Activated CD4-positive, alpha-beta memory T cell treated with anti-CD3 and anti-CD28 coated beads for 36 hours (primary cell): ENCODE data around the gene FAM13A. TPM values are rescaled to one million over a fixed set of nuclear protein-coding genes. Genes with fewer than 3 reads are reported as not detected.

Source experiments
- CTCF ChIA-PET: fragments of 350-600 bp; sonication (Branson Sonifier 250); formaldehyde crosslinking; loops from one replicate; lab custom pipeline; 2021; ENCODE audit warnings: antibody characterized with exemption, inconsistent platforms; lab: Charles Lee
- POLR2A ChIA-PET: fragments of 350-600 bp; sonication (Branson Sonifier 250); formaldehyde crosslinking; loops from one replicate; lab custom pipeline; 2021; ENCODE audit warnings: antibody characterized with exemption; lab: Charles Lee
- DNase-seq: peaks from one replicate; pipeline ENCODE4 v3.0.0-alpha.2; 2020
- H3K27ac Mint-ChIP-seq: one replicate; pipeline ENCODE4 v1.8.0; 2021; ENCODE audit warnings: mixed read lengths
- H3K27me3 Mint-ChIP-seq: one replicate; pipeline ENCODE4 v1.8.0; 2021; ENCODE audit warnings: mixed read lengths
- H3K36me3 Mint-ChIP-seq: one replicate; pipeline ENCODE4 v1.8.0; 2021; ENCODE audit warnings: mixed read lengths
- H3K4me1 Mint-ChIP-seq: one replicate; pipeline ENCODE4 v1.8.0; 2021; ENCODE audit warnings: low read depth, mixed read lengths
- H3K4me3 Mint-ChIP-seq: one replicate; pipeline ENCODE4 v1.8.0; 2021; ENCODE audit warnings: mild to moderate bottlenecking, mixed read lengths
- H3K9me3 Mint-ChIP-seq: one replicate; pipeline ENCODE4 v1.8.0; 2021; ENCODE audit warnings: mixed read lengths
- intact Hi-C: fragments of 100-400 bp; cut with micrococcal nuclease; formaldehyde crosslinking; loops from one replicate; pipeline ENCODE4 v1.15.1; 2023
- total RNA-seq, 2 experiments: library from RNA; stranded (reverse); gene quantifications; one replicate each; pipeline ENCODE4 v1.2.3, GENCODE V29; 2021

FAM13A gene
- total RNA-seq, 2 experiments from 2014 or later: 2.3 to 2.6 TPM

- Mint-ChIP-seq H3K4me3 (no peak overlapping the region), H3K9me3 (peaks cover 9% of the 10 kb centered on the region), H3K27ac (no peak overlapping the region), H3K4me1 (peaks cover 2% of the 10 kb centered on the region), H3K27me3 (peaks cover 2% of the 10 kb centered on the region), H3K36me3 (no peaks in the 10 kb centered on the region)
- ChIA-PET POLR2A (no interaction called here), CTCF (no interaction called here)
- intact Hi-C loops: loop anchor here (10.0 kb wide), 1 partner anchor 146 kb away; the partner anchor contains the start of gene TIGD2
- no peak for DNase-seq
These were observed 87.7 kb downstream of the FAM13A start for GRCh38 chr4:88969271-88969670.

DNA sequence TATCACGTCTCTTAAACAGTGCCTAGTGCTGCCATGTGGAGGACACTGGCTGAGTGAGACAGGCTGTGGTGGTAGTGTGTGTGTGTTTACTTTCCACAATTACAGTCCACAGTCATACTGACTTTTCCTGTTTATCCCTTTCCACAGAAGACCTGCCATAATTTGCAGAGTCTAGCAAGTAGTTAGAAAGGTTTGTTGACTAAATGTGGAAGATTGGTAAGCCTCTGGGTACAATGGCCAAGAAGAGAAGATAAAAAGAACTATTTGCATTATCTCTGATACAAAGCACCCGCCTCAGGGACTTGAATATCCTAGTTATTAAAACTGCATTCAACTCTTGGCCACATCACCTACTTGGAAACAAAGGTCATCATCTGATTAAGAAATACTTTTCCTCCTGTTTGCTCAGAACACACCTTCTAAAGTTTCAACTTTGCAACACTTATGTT, 89.1 kb downstream of the FAM13A start:
- no peak overlapping the region for H3K27ac Mint-ChIP-seq
- no peaks in the 10 kb centered on the region for H3K36me3 Mint-ChIP-seq
- DNase-seq: no peak
- H3K27me3 Mint-ChIP-seq: peaks cover 2% of the 10 kb centered on the region
- no peak overlapping the region for H3K4me3 Mint-ChIP-seq
- peaks cover 4% of the 10 kb centered on the region for H3K4me1 Mint-ChIP-seq
- ChIA-PET POLR2A (no interaction called here), CTCF (interaction anchor here (0.9 kb wide), 1 partner anchor 56 kb away, joined by 3 read pairs; no protein-coding TSS in a partner anchor)
- intact Hi-C loops: loop anchor here (10.0 kb wide), 1 partner anchor 147 kb away; the partner anchor contains the start of gene TIGD2
- H3K9me3 Mint-ChIP-seq: peaks cover 2% of the 10 kb centered on the region

DNA sequence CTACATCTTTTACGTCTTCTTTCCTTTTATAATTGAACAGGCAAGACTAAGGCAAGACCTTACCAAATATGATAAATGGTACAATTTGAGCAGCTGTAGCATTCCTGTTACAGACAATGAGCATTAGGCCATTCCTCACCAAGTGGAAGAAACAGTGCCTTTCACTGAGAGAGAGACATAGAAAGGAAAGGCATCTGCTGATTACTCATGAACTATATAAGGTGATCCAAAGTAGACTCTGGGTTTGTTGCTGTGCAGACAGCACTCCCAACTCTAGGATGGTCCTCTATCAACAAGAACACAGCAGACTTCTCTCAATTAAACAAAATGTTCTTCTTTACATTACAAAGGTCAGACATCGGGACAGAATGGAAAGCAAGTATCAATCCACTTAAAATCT, 91.9 kb downstream of the FAM13A start:
- Mint-ChIP-seq H3K4me1 (peaks cover 9% of the 10 kb centered on the region), H3K27me3 (peaks cover 2% of the 10 kb centered on the region), H3K27ac (no peak overlapping the region), H3K4me3 (no peak overlapping the region), H3K36me3 (no peaks in the 10 kb centered on the region), H3K9me3 (no peaks in the 10 kb centered on the region)
- DNase-seq: no peak
- ChIA-PET POLR2A (no interaction called here), CTCF (interaction anchor here (0.7 kb wide), 1 partner anchor 244 kb away, joined by 3 read pairs; no protein-coding TSS in a partner anchor)
- intact Hi-C loops: loop anchor here (10.0 kb wide), 1 partner anchor 150 kb away; the partner anchor contains the start of gene TIGD2

GRCh38 chr4:88964450-88964849, 92.5 kb downstream of the FAM13A start:
- Mint-ChIP-seq H3K9me3 (no peaks in the 10 kb centered on the region), H3K27ac (no peak overlapping the region), H3K4me3 (no peak overlapping the region), H3K36me3 (no peaks in the 10 kb centered on the region), H3K27me3 (peaks cover 2% of the 10 kb centered on the region), H3K4me1 (peaks cover 9% of the 10 kb centered on the region)
- intact Hi-C loops: loop anchor here (5.0 to 10.0 kb wide), 2 partner anchors 142 to 150 kb away; partner anchors contain the start of gene TIGD2
- CTCF ChIA-PET: interaction anchor here (0.7 kb wide), 1 partner anchor 243 kb away, joined by 3 read pairs; no protein-coding TSS in a partner anchor
- DNase-seq: peak; percentile 15
- POLR2A ChIA-PET: no interaction called here

- POLR2A ChIA-PET: no interaction called here
- intact Hi-C loops: loop anchor here (5.0 to 10.0 kb wide), 2 partner anchors 142 to 151 kb away; partner anchors contain the start of gene TIGD2
- Mint-ChIP-seq H3K27ac (no peak overlapping the region), H3K36me3 (no peaks in the 10 kb centered on the region), H3K4me3 (no peak overlapping the region), H3K4me1 (peaks cover 9% of the 10 kb centered on the region), H3K27me3 (no peaks in the 10 kb centered on the region), H3K9me3 (no peaks in the 10 kb centered on the region)
- DNase-seq: no peak
- CTCF ChIA-PET: no interaction called here
These were observed 93.2 kb downstream of the FAM13A start for GRCh38 chr4:88963817-88964216.

DNA sequence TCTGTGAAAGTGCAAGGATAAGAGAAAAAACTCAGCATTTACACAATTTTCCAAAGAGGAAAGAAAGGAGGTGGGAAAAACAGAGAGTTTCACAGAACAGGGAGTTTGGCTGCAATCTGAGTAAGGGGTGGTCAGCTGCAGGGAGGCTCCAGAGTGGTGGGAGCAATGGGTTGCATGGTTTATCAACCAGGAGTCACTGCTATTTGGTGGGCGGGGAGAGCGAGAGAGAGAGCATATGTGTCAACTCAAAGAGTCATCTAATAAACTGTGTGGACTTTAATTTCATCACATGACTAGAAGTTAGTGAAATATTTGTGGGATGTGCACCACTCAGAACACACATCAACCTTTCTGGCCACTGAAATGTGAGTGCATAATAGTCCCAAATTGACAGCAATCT, 94.6 kb downstream of the FAM13A start:
- intact Hi-C loops: loop anchor here (5.0 to 10.0 kb wide), 2 partner anchors 140 to 152 kb away; partner anchors contain the start of gene TIGD2
- Mint-ChIP-seq H3K9me3 (no peaks in the 10 kb centered on the region), H3K4me1 (peaks cover 9% of the 10 kb centered on the region), H3K4me3 (no peak overlapping the region), H3K27me3 (no peaks in the 10 kb centered on the region), H3K36me3 (no peaks in the 10 kb centered on the region), H3K27ac (no peak overlapping the region)
- no peak for DNase-seq
- POLR2A ChIA-PET: no interaction called here
- CTCF ChIA-PET: interaction anchor here (0.7 kb wide), 1 partner anchor 147 kb away, joined by 3 read pairs; no protein-coding TSS in a partner anchor

- intact Hi-C loops: loop anchor here (5.0 to 10.0 kb wide), 2 partner anchors 138 to 154 kb away; partner anchors contain the start of gene TIGD2
- ChIA-PET POLR2A (no interaction called here), CTCF (no interaction called here)
- peaks cover 9% of the 10 kb centered on the region for H3K4me1 Mint-ChIP-seq
- no peak overlapping the region for H3K27ac Mint-ChIP-seq
- no peak for DNase-seq
- no peaks in the 10 kb centered on the region for H3K27me3 Mint-ChIP-seq
- H3K36me3 Mint-ChIP-seq: no peaks in the 10 kb centered on the region
- no peak overlapping the region for H3K4me3 Mint-ChIP-seq
- no peaks in the 10 kb centered on the region for H3K9me3 Mint-ChIP-seq
These were observed 96.4 kb downstream of the FAM13A start for GRCh38 chr4:88960576-88960975.

DNA sequence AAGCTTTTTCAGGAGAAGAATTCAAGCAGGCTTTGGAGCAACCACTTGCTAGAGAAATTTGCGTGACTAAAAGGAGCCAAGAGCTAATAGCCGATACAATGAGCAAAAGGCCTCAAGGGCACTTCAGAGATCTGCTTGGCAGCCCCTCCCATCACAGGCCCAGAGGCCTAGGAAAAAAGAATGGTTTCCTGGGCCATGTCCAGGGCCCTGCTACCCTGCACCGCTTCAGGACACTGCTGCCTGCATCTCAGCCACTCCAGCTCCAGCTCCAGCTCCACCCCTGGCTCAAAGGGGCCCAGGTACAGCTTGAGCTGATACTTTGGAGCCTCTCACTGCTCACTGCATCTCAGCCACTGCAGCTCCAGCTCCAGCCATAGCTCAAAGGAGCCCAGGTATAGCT, 98.9 kb downstream of the FAM13A start:
- no peak for DNase-seq
- ChIA-PET POLR2A (no interaction called here), CTCF (no interaction called here)
- Mint-ChIP-seq H3K9me3 (no peaks in the 10 kb centered on the region), H3K36me3 (no peaks in the 10 kb centered on the region), H3K27me3 (no peaks in the 10 kb centered on the region), H3K4me3 (no peak overlapping the region), H3K27ac (no peak overlapping the region), H3K4me1 (peaks cover 8% of the 10 kb centered on the region)
- intact Hi-C loops: no loop called here

GRCh38 chr4:88957570-88957969, 99.4 kb downstream of the FAM13A start:
- intact Hi-C loops: no loop called here
- no peaks in the 10 kb centered on the region for H3K9me3 Mint-ChIP-seq
- H3K27me3 Mint-ChIP-seq: no peaks in the 10 kb centered on the region
- H3K27ac Mint-ChIP-seq: no peak overlapping the region
- ChIA-PET POLR2A (no interaction called here), CTCF (no interaction called here)
- peaks cover 8% of the 10 kb centered on the region for H3K4me1 Mint-ChIP-seq
- no peaks in the 10 kb centered on the region for H3K36me3 Mint-ChIP-seq
- no peak overlapping the region for H3K4me3 Mint-ChIP-seq
- DNase-seq: no peak

DNA sequence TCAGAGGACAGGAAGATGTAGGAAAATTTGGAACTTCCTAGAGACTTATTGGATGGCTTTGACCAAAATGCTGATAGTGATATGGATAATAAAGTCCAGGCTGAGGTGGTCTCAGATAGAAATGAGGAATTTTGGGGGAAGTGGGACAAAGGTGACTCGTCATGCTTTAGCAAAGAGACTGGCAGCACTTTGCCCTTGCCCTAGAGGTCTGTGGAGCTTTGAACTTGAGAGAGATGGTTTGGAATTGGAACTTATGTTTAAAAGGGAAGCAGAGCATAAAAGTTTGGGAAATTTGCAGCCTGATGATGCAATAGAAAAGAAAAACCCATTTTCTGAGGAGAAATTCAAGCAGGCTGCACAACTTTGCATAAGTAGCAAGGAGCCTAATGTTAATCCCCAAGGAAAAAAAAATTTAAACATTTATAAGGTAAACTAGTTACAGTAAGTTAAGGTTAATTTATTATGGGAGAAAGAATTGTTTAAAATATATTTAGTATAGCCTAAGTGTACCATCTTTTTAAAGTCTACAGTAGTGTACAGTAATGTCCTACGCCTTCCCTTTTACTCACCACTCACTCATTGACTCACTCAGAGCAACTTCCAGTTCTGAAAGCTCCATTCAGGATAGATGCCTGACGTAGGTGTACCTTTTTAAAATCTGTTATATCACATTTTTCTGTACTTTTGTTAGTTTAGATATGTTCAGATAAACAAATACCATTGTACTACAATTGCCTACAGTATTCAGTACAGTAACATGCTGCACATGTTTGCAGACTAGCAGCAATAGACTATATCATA, 101.2 kb downstream of the FAM13A start:
- H3K9me3 Mint-ChIP-seq: no peaks in the 10 kb centered on the region
- H3K4me1 Mint-ChIP-seq: peaks cover 8% of the 10 kb centered on the region
- DNase-seq: no peak
- CTCF ChIA-PET: no interaction called here
- intact Hi-C loops: no loop called here
- H3K4me3 Mint-ChIP-seq: no peak overlapping the region
- no peaks in the 10 kb centered on the region for H3K27me3 Mint-ChIP-seq
- H3K27ac Mint-ChIP-seq: no peak overlapping the region
- no peaks in the 10 kb centered on the region for H3K36me3 Mint-ChIP-seq
- POLR2A ChIA-PET: no interaction called here

DNA sequence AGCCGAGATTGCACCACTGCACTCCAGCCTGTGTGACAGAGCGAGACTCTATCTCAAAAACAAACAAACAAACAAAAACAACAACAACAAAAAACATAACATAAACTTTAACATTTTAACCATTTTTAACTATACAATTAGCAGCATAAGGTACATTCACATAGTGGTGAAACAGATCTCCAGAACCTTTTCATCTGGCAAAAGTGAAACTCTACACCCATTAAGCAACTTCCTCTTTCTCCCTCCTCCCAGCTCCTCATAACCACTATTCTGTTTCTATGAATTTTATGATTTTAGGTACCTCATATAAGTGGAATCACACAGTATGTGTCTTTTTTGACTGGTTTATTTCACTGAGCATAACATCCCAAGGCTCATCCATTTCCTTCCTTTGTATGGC, 103.6 kb downstream of the FAM13A start:
- ChIA-PET POLR2A (no interaction called here), CTCF (no interaction called here)
- DNase-seq: no peak
- Mint-ChIP-seq H3K27ac (no peak overlapping the region), H3K27me3 (no peaks in the 10 kb centered on the region), H3K4me1 (peaks cover 9% of the 10 kb centered on the region), H3K4me3 (no peak overlapping the region), H3K9me3 (no peaks in the 10 kb centered on the region), H3K36me3 (no peaks in the 10 kb centered on the region)
- intact Hi-C loops: no loop called here

GRCh38 chr4:88952081-88952480, 104.9 kb downstream of the FAM13A start:
- Mint-ChIP-seq H3K9me3 (no peaks in the 10 kb centered on the region), H3K4me1 (peaks cover 11% of the 10 kb centered on the region), H3K4me3 (no peak overlapping the region), H3K36me3 (no peaks in the 10 kb centered on the region), H3K27me3 (no peaks in the 10 kb centered on the region), H3K27ac (no peak overlapping the region)
- DNase-seq: no peak
- intact Hi-C loops: no loop called here
- CTCF ChIA-PET: no interaction called here
- POLR2A ChIA-PET: no interaction called here
